CD14-positive monocyte (primary cell): Measurements from ENCODE around the gene BTC. TPM values are rescaled to one million over a fixed set of nuclear protein-coding genes. Genes with fewer than 3 reads are reported as not detected.

Experiments
- DNase-seq, 3 donors: peaks; one replicate each; pipeline ENCODE4 v3.0.0-alpha.2; 2011 to 2022
- H2AFZ ChIP-seq: 2 replicates; pipeline ENCODE4 v1.6.0; 2012; ENCODE audit warnings: mild to moderate bottlenecking, low read depth, low read length, inconsistent platforms; ENCODE audit not compliant: insufficient read depth, poor library complexity, severe bottlenecking
- H3K27ac ChIP-seq, 2 donors: 1 replicate in 1 of 2; 2 replicates in 1 of 2; pipeline ENCODE4 v1.5.1; 2012 to 2013; ENCODE audit warnings: low read length in 2 of 2, control low read depth in 1 of 2, inconsistent platforms in 1 of 2, low read depth in 1 of 2, mild to moderate bottlenecking in 1 of 2
- H3K27me3 ChIP-seq, 2 donors: one replicate each; pipeline versions ENCODE4 v1.6.0 to v1.6.1; 2011 to 2013; ENCODE audit warnings: low read length in 2 of 2; ENCODE audit not compliant: control insufficient read depth in 2 of 2, insufficient read depth in 2 of 2
- H3K36me3 ChIP-seq, 2 donors: replicated peaks in 1 of 2; 1 replicate in 1 of 2; 2 replicates in 1 of 2; pipeline versions ENCODE4 v1.5.1 to v1.6.1; 2012 to 2013; ENCODE audit warnings: low read length in 2 of 2, control low read depth in 1 of 2, inconsistent platforms in 1 of 2, mild to moderate bottlenecking in 1 of 2; ENCODE audit not compliant: insufficient read depth in 2 of 2, control insufficient read depth in 1 of 2
- H3K4me1 ChIP-seq, 2 donors: 1 replicate in 1 of 2; 2 replicates in 1 of 2; pipeline versions ENCODE4 v1.5.1 to v1.6.1; 2012 to 2013; ENCODE audit warnings: low read length in 2 of 2, control low read depth in 1 of 2, inconsistent platforms in 1 of 2, mild to moderate bottlenecking in 1 of 2, moderate library complexity in 1 of 2; ENCODE audit not compliant: insufficient read depth in 2 of 2, control insufficient read depth in 1 of 2
- H3K4me2 ChIP-seq: replicated peaks from 2 replicates; pipeline ENCODE3; 2012; ENCODE audit warnings: low read length, moderate library complexity, mild to moderate bottlenecking; ENCODE audit not compliant: poor library complexity, severe bottlenecking; ENCODE audit errors: extremely low read depth
- H3K4me3 ChIP-seq, 3 experiments: fragments of 200-600 bp in 1 of 3; sonication (generic) in 1 of 3; replicated peaks in 1 of 3; 1 replicate in 2 of 3; 2 replicates in 1 of 3; pipeline ENCODE4 v1.5.1; 2011 to 2013; ENCODE audit warnings: low read length in 3 of 3, mild to moderate bottlenecking in 3 of 3, control low read depth in 2 of 3, low read depth in 2 of 3, inconsistent platforms in 1 of 3, moderate library complexity in 1 of 3
- H3K79me2 ChIP-seq: 2 replicates; pipeline ENCODE4 v1.6.0; 2012; ENCODE audit warnings: mild to moderate bottlenecking, control low read depth, inconsistent platforms, low read length, moderate library complexity; ENCODE audit not compliant: insufficient read depth
- H3K9ac ChIP-seq: 2 replicates; pipeline ENCODE4 v1.6.0; 2017; ENCODE audit warnings: low read length, mild to moderate bottlenecking; ENCODE audit not compliant: insufficient read depth, poor library complexity, severe bottlenecking
- H3K9me3 ChIP-seq, 2 donors: replicated peaks in 1 of 2; 1 replicate in 1 of 2; 2 replicates in 1 of 2; pipeline versions ENCODE4 v1.5.1 to v1.6.1; 2012 to 2013; ENCODE audit warnings: low read length in 2 of 2, control low read depth in 1 of 2; ENCODE audit not compliant: control insufficient read depth in 1 of 2, insufficient read depth in 1 of 2
- H4K20me1 ChIP-seq: 2 replicates; pipeline ENCODE4 v1.6.0; 2012; ENCODE audit warnings: mild to moderate bottlenecking, low read length, control low read depth, moderate library complexity; ENCODE audit not compliant: insufficient read depth
- H3K27ac Mint-ChIP-seq, 7 donors: one replicate each; pipeline ENCODE4 v1.8.0; 2020; ENCODE audit warnings: mild to moderate bottlenecking in 7 of 7, mixed read lengths in 7 of 7, moderate library complexity in 6 of 7, inconsistent platforms in 2 of 7
- H3K27me3 Mint-ChIP-seq, 3 donors: one replicate each; pipeline ENCODE4 v1.8.0; 2021 to 2022; ENCODE audit warnings: low read depth in 3 of 3, mild to moderate bottlenecking in 3 of 3, mixed read lengths in 3 of 3, moderate library complexity in 3 of 3, inconsistent platforms in 1 of 3
- H3K36me3 Mint-ChIP-seq, 2 donors: one replicate each; pipeline ENCODE4 v1.8.0; 2020; ENCODE audit warnings: mixed read lengths in 2 of 2, inconsistent platforms in 1 of 2, mild to moderate bottlenecking in 1 of 2
- H3K4me1 Mint-ChIP-seq: one replicate; pipeline ENCODE4 v1.8.0; 2020; ENCODE audit warnings: mild to moderate bottlenecking, mixed read lengths
- H3K4me3 Mint-ChIP-seq, 2 donors: one replicate each; pipeline ENCODE4 v1.8.0; 2020; ENCODE audit warnings: mild to moderate bottlenecking in 2 of 2, mixed read lengths in 2 of 2, moderate library complexity in 1 of 2
- H3K9me3 Mint-ChIP-seq, 7 donors: one replicate each; pipeline ENCODE4 v1.8.0; 2020 to 2022; ENCODE audit warnings: mixed read lengths in 7 of 7, mild to moderate bottlenecking in 6 of 7, moderate library complexity in 6 of 7, inconsistent platforms in 2 of 7
- CTCF ChIP-seq: fragments of 200-600 bp; IDR thresholded peaks from one replicate; pipeline ENCODE4 v1.8.0; 2022; ENCODE audit warnings: antibody characterized with exemption, mild to moderate bottlenecking
- WGBS: methylation state at CpG from one replicate; pipeline ENCODE4 v1.1.5; 2013; ENCODE audit warnings: missing lambda C conversion rate; ENCODE audit not compliant: insufficient coverage; 5-methylcytosine and 5-hydroxymethylcytosine counted together
- intact Hi-C, 2 donors: fragments of 100-400 bp; cut with micrococcal nuclease; formaldehyde crosslinking; loops; one replicate each; pipeline versions ENCODE4 v1.15.0 to v1.15.1; 2023
- polyA plus RNA-seq, 3 donors: library from polyadenylated mRNA; depleted of rRNA in 1 of 3; unstranded in 2 of 3; stranded (reverse) in 1 of 3; fragments of 300-500 nt in 2 of 3; fragments of >200 nt in 1 of 3; fragmentation: Illumina TruSeq in 2 of 3; gene quantifications; 1 replicate in 2 of 3; 2 replicates in 1 of 3; pipeline ENCODE4 v1.2.3, GENCODE V29; 2012 to 2021

BTC gene
- polyA plus RNA-seq, 3 donors, result not detected

GRCh38 chr4:74772106-74772505 lies 22.2 kb downstream of the BTC start:
- Mint-ChIP-seq H3K36me3 (no peaks in the 10 kb centered on the region), H3K4me1 (no peaks in the 10 kb centered on the region), H3K4me3 (no peak overlapping the region), H3K27ac (no peak overlapping the region), H3K27me3 (no peaks in the 10 kb centered on the region), H3K9me3 (no peaks in the 10 kb centered on the region)
- Histone ChIP-seq H3K79me2 (no peaks in the 10 kb centered on the region), H3K27me3 (no peaks in the 10 kb centered on the region), H2AFZ (no peak overlapping the region), H3K4me2 (no peak overlapping the region), H3K27ac (no peak overlapping the region), H3K9me3 (no peaks in the 10 kb centered on the region), H3K4me1 (no peaks in the 10 kb centered on the region), H3K36me3 (no peaks in the 10 kb centered on the region), H3K9ac (no peak overlapping the region), H4K20me1 (no peaks in the 10 kb centered on the region), H3K4me3 (no peak overlapping the region)
- DNase-seq, result no peak
- intact Hi-C loops, result no loop called here
- WGBS, result no CpG with 5 or more reads among the region's 2 CpGs
- TF ChIP-seq CTCF, result no peak

GRCh38 chr4:74770226-74770910 lies 24.0 kb downstream of the BTC start:
- H3K9ac ChIP-seq, result no peak overlapping the region
- Mint-ChIP-seq H3K9me3 (no peaks in the 10 kb centered on the region), H3K36me3 (no peaks in the 10 kb centered on the region), H3K4me3 (no peak overlapping the region), H3K27me3 (no peaks in the 10 kb centered on the region), H3K27ac (no peak overlapping the region), H3K4me1 (no peaks in the 10 kb centered on the region)
- WGBS, result no CpG with 5 or more reads among the region's 4 CpGs
- no peak overlapping the region for H3K4me2 ChIP-seq
- no peaks in the 10 kb centered on the region for H3K9me3 ChIP-seq
- no peak overlapping the region for H3K4me3 ChIP-seq
- H4K20me1 ChIP-seq, result no peaks in the 10 kb centered on the region
- no peaks in the 10 kb centered on the region for H3K79me2 ChIP-seq
- H2AFZ ChIP-seq, result no peak overlapping the region
- no peak overlapping the region for H3K27ac ChIP-seq
- no peaks in the 10 kb centered on the region for H3K4me1 ChIP-seq
- intact Hi-C loops, result no loop called here
- H3K27me3 ChIP-seq, result no peaks in the 10 kb centered on the region
- no peak for DNase-seq
- TF ChIP-seq CTCF, result no peak
- no peaks in the 10 kb centered on the region for H3K36me3 ChIP-seq
